Ectodermal cell (in vitro differentiated cells): ENCODE results near the gene GINS1.
"Not testable (repeated sequence)": the region's sequence is repeated elsewhere in the genome, so short reads cannot be mapped to it uniquely, and the experiment has no call there.

ENCODE experiments used
- H3K27ac ChIP-seq: 2 replicates; pipeline ENCODE4 v1.7.0; 2013; ENCODE audit warnings: mild to moderate bottlenecking, low read depth, low read length; ENCODE audit not compliant: insufficient read depth, poor library complexity, severe bottlenecking
- H3K27me3 ChIP-seq: 2 replicates; pipeline ENCODE4 v1.7.0; 2013; ENCODE audit warnings: mild to moderate bottlenecking, low read length; ENCODE audit not compliant: insufficient read depth, control insufficient read depth, poor library complexity, severe bottlenecking
- H3K36me3 ChIP-seq: one replicate; pipeline ENCODE4 v1.7.0; 2013; ENCODE audit warnings: low read length; ENCODE audit not compliant: control insufficient read depth, insufficient read depth
- H3K4me1 ChIP-seq: one replicate; pipeline ENCODE4 v1.7.0; 2013; ENCODE audit warnings: low read length; ENCODE audit not compliant: control insufficient read depth, insufficient read depth
- H3K4me3 ChIP-seq: 2 replicates; pipeline ENCODE4 v1.7.0; 2013; ENCODE audit warnings: low read depth, low read length, control low read depth; ENCODE audit not compliant: insufficient read depth
- H3K9me3 ChIP-seq: 2 replicates; pipeline ENCODE4 v1.7.0; 2013; ENCODE audit warnings: mild to moderate bottlenecking, low read length, moderate library complexity; ENCODE audit not compliant: control insufficient read depth
- WGBS, 2 experiments: methylation state at CpG; one replicate each; pipeline ENCODE4 v1.1.7; 2013; ENCODE audit warnings: missing lambda C conversion rate in 2 of 2; 5-methylcytosine and 5-hydroxymethylcytosine counted together

The GINS1 gene

GRCh38 chr20:25389858-25390537, 17.5 kb upstream of the GINS1 start:
- Histone ChIP-seq H3K4me3 (peak overlapping the region; percentile 88), H3K27me3 (peaks cover 4% of the 10 kb centered on the region), H3K9me3 (no peaks in the 10 kb centered on the region), H3K4me1 (no peaks in the 10 kb centered on the region), H3K27ac (peak overlapping the region; percentile 69), H3K36me3 (no peaks in the 10 kb centered on the region)
- 0 to 1% methylated on average over 67 of the region's 67 CpGs for WGBS, 2 experiments

GRCh38 chr20:25390538-25391528, 16.6 kb upstream of the GINS1 start, which contains the start of gene ABHD12:
Gene ABHD12, minus strand, starts transcription at chr20:25390835. Its CDS starts 132 bp downstream, at chr20:25390703.
- Histone ChIP-seq H3K36me3 (no peaks in the 10 kb centered on the region), H3K4me3 (peak within 1 kb of the TSS; percentile 88), H3K9me3 (no peaks in the 10 kb centered on the region), H3K27ac (peak within 1 kb of the TSS; percentile 83), H3K4me1 (no peaks in the 10 kb centered on the region), H3K27me3 (peaks cover 4% of the 10 kb centered on the region)
- 0 to 1% methylated on average over 87 to 91 of the region's 91 CpGs for WGBS, 2 experiments

DNA sequence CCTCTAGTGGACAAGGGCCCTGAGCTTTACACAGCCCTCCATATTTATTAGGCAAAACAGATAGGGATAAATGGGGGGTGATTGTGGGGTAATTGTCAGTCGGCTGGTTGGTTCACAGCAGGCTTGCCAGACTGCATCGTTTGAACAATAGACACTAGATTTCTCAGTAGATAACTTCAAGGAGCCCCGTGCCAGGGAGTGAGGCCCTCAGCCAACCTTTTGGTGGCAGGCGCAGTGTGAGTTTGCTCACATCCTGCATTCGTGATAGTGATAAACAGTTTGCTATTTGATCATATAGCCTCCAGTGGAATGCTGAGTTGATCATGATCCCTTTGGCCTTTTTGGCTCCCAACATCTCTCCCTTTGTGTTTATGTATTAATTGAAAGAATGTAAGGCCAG, 13.2 kb upstream of the GINS1 start:
- Histone ChIP-seq H3K27me3 (no peaks in the 10 kb centered on the region), H3K4me1 (no peaks in the 10 kb centered on the region), H3K9me3 (no peaks in the 10 kb centered on the region), H3K4me3 (no peak overlapping the region), H3K36me3 (no peaks in the 10 kb centered on the region), H3K27ac (no peak overlapping the region)
- WGBS, 2 experiments: 80 to 81% methylated on average over 5 of the region's 5 CpGs

DNA sequence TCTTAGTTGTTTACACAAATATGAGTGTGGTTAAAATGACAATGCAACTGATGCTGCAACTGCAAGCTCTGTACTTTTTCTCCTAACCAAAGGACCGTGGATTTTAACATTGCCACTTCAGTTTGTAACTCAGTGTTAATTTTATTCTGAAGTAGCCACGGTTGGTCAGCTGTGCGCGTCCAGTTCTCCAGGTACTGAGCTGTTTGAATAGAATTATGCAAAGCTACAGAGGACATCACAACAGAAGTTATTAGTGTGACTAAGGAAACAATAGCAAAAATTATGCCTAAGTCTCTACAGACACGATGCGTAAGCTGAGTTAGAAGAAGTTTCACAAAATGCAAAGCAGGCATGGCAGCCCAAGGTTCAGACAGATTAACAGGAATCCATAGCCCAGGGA, 12.5 kb upstream of the GINS1 start:
- Histone ChIP-seq H3K4me1 (no peaks in the 10 kb centered on the region), H3K36me3 (no peaks in the 10 kb centered on the region), H3K9me3 (no peaks in the 10 kb centered on the region), H3K4me3 (no peak overlapping the region), H3K27me3 (no peaks in the 10 kb centered on the region), H3K27ac (no peak overlapping the region)
- WGBS, 2 experiments: 94 to 96% methylated on average over 6 of the region's 6 CpGs

DNA sequence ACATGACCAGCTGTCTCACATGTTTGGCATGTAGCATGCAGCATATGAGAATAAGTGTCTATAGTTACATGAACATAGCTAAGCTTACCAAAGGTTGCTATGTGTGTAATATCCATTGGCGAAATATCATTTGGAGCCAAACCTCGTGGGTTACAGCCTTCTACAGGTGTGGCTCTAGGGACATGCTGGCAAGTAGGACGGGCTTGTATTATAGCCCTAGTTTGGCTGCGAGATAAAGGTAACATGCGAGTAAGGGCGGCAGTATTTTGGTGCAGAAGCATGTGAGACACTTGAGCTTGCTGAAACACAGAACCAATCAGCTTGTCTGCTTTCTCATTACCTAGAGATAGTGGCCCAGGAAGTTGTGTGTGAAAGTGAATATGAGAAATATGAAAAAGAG, 10.4 kb upstream of the GINS1 start:
- Histone ChIP-seq H3K9me3 (no peaks in the 10 kb centered on the region), H3K36me3 (no peaks in the 10 kb centered on the region), H3K4me1 (no peaks in the 10 kb centered on the region), H3K4me3 (no peak overlapping the region), H3K27me3 (no peaks in the 10 kb centered on the region), H3K27ac (no peak overlapping the region)
- WGBS, 2 experiments: 93 to 94% methylated on average over 6 of the region's 6 CpGs

- no peaks in the 10 kb centered on the region for H3K27me3 ChIP-seq
- 88% methylated on average over 1 of the region's 1 CpG; no CpG with 5 or more reads in 1 of the 2 experiments for WGBS, 2 experiments
- H3K9me3 ChIP-seq: no peaks in the 10 kb centered on the region
- H3K36me3 ChIP-seq: no peaks in the 10 kb centered on the region
- H3K4me1 ChIP-seq: no peaks in the 10 kb centered on the region
- H3K4me3 ChIP-seq: no peak overlapping the region
- no peak overlapping the region for H3K27ac ChIP-seq
Observed at GRCh38 chr20:25397821-25398220, 9.7 kb upstream of the GINS1 start.

DNA sequence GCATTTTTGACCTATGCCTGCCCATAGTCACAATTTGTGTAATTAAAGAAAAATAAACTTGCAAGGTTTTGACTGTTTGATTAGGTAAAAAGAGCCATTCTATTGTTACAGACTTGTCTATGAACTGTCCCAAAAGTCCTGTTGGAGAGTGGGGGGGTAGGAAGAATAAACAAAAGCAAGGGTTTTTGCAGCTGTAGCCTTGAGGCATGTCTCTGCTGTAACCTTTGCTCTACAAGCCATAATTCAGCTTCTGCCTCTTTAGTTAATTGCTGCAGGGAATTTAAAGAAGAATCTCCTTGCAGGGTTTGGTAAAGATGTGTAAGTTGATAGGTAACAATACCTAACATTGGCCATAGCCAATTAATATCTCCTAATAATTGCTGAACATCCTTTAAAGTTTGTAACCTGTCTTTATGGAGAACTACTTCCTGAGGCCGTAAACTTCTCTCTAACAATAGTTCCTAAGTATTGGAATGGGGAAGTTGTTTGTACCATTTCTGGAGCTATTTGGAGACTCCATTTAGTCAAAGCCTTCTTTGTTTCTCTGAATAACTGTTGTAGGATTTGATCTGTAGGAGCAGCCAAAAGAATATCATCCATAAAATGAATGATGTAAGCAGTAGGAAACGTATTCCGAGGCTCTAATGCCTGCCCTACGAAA, 9.0 kb upstream of the GINS1 start:
- Histone ChIP-seq H3K36me3 (no peaks in the 10 kb centered on the region), H3K4me3 (no peak overlapping the region), H3K27me3 (no peaks in the 10 kb centered on the region), H3K9me3 (no peaks in the 10 kb centered on the region), H3K27ac (no peak overlapping the region), H3K4me1 (no peaks in the 10 kb centered on the region)
- WGBS, 2 experiments: 83 to 87% methylated on average over 4 of the region's 4 CpGs

- Histone ChIP-seq H3K27me3 (no peaks in the 10 kb centered on the region), H3K27ac (no peak overlapping the region), H3K4me3 (no peak overlapping the region), H3K4me1 (no peaks in the 10 kb centered on the region), H3K9me3 (no peaks in the 10 kb centered on the region), H3K36me3 (no peaks in the 10 kb centered on the region)
- 46 to 49% methylated on average over 5 of the region's 5 CpGs for WGBS, 2 experiments
Observed at GRCh38 chr20:25399037-25399430, 8.4 kb upstream of the GINS1 start.

DNA sequence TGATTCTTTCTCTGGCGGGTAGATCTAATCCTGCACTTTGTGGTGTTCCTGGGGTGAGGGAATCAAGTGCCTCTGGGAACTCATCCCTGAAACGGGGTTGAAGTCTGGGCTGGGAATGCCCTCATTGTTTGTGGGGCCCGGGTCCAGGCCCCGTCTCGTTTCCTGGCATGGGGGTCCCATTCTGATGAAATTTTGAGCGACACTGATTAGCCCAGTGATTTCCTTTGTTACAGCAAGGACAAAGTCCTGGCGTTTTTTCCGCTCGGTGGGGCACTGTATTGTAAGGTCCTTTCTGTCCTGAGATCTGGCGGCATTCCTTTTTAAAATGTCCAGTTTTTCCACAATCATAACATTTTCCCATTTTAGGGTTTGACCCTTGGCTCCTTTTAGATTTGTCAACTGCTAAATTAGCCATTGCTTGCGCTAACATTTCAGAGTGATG, 7.2 kb upstream of the GINS1 start:
- not testable (repeated sequence) for H3K9me3 ChIP-seq, H3K36me3 ChIP-seq, H3K4me3 ChIP-seq, H3K4me1 ChIP-seq, H3K27ac ChIP-seq, H3K27me3 ChIP-seq
- WGBS, 2 experiments: 84 to 91% methylated on average over 11 of the region's 11 CpGs

GRCh38 chr20:25402583-25402982, 4.9 kb upstream of the GINS1 start:
- Histone ChIP-seq H3K36me3 (no peaks in the 10 kb centered on the region), H3K27ac (no peak overlapping the region), H3K4me1 (no peaks in the 10 kb centered on the region), H3K4me3 (no peak overlapping the region), H3K9me3 (no peaks in the 10 kb centered on the region), H3K27me3 (no peaks in the 10 kb centered on the region)
- WGBS, 2 experiments: 94 to 95% methylated on average over 7 of the region's 7 CpGs
